Endothelial cell of umbilical vein (primary cell): ENCODE data around the gene TMEM154. TPM values are rescaled to one million over a fixed set of nuclear protein-coding genes. Genes with fewer than 3 reads are reported as not detected.

Source experiments
- BruUV-seq: library from RNA; stranded (reverse); fragments of 400-500 nt; replicated peaks from 2 replicates; lab custom pipeline; 2021; lab: Mats Ljungman, UMichigan
- CTCF ChIA-PET: fragments of 300-600, 350-600 bp; sonication (Branson Sonifier 250); formaldehyde crosslinking; loops from one replicate; lab custom pipeline; 2021; ENCODE audit warnings: antibody characterized with exemption, inconsistent platforms; lab: Charles Lee
- POLR2A ChIA-PET: fragments of 300-600, 350-600 bp; sonication (Branson Sonifier 250); formaldehyde crosslinking; loops from one replicate; lab custom pipeline; 2021; ENCODE audit warnings: antibody characterized with exemption, inconsistent platforms; lab: Charles Lee
- DNase-seq: peaks from one replicate; pipeline ENCODE4 v3.0.0-alpha.2; 2011; ENCODE audit warnings: low read depth, low spot score
- FAIRE-seq: peaks from 2 replicates; lab custom pipeline; 2011; peaks lifted over from hg19 to GRCh38; lab: Jason Lieb, UNC
- H2AFZ ChIP-seq: 2 replicates; pipeline ENCODE4 v1.6.0; 2012; ENCODE audit warnings: low read depth, low read length, control low read depth, inconsistent platforms
- H3K27ac ChIP-seq: 2 replicates; pipeline ENCODE4 v1.5.1; 2011; ENCODE audit warnings: low read depth, mild to moderate bottlenecking, control low read depth, low read length, moderate library complexity; ENCODE audit not compliant: insufficient read depth
- H3K27me3 ChIP-seq, 2 experiments: 2 replicates each; pipeline versions ENCODE4 v1.6.0 to v1.6.1; 2011; ENCODE audit warnings: low read length in 2 of 2, mixed read lengths in 1 of 2; ENCODE audit not compliant: control insufficient read depth in 2 of 2, insufficient read depth in 2 of 2
- H3K36me3 ChIP-seq, 2 experiments: 2 replicates in 1 of 2; 3 replicates in 1 of 2; pipeline ENCODE4 v1.5.1; 2011; ENCODE audit warnings: low read length in 2 of 2, mild to moderate bottlenecking in 1 of 2, moderate library complexity in 1 of 2; ENCODE audit not compliant: control insufficient read depth in 2 of 2, insufficient read depth in 2 of 2; ENCODE audit errors: extremely low read depth in 1 of 2
- H3K4me1 ChIP-seq: 3 replicates; pipeline ENCODE4 v1.5.1; 2011; ENCODE audit warnings: mild to moderate bottlenecking, low read length; ENCODE audit not compliant: control insufficient read depth, insufficient read depth; ENCODE audit errors: extremely low read depth
- H3K4me2 ChIP-seq: 2 replicates; pipeline ENCODE4 v1.6.1; 2011; ENCODE audit warnings: low read length, control low read depth, mixed read lengths; ENCODE audit not compliant: insufficient read depth
- H3K4me3 ChIP-seq, 3 experiments: fragments of 200-600 bp in 1 of 3; sonication (generic), shearing (Covaris generic) in 1 of 3; replicated peaks in 1 of 3; 2 replicates each; pipeline ENCODE4 v1.5.1; 2011 to 2016; ENCODE audit warnings: control low read depth in 3 of 3, low read length in 3 of 3, mild to moderate bottlenecking in 2 of 3, inconsistent platforms in 1 of 3, low read depth in 1 of 3, moderate library complexity in 1 of 3; ENCODE audit not compliant: insufficient read depth in 1 of 3
- H3K79me2 ChIP-seq: 2 replicates; pipeline ENCODE4 v1.6.0; 2012; ENCODE audit warnings: low read length, inconsistent platforms; ENCODE audit not compliant: control insufficient read depth, insufficient read depth
- H3K9ac ChIP-seq: replicated peaks from 2 replicates; pipeline ENCODE3; 2011; ENCODE audit warnings: low read length, control low read depth; ENCODE audit not compliant: insufficient read depth; ENCODE audit errors: extremely low read depth
- H3K9me1 ChIP-seq: replicated peaks from 3 replicates; pipeline ENCODE4 v1.6.0; 2011; ENCODE audit warnings: mild to moderate bottlenecking, low read length; ENCODE audit not compliant: control insufficient read depth, insufficient read depth; ENCODE audit errors: extremely low read depth
- H3K9me3 ChIP-seq: replicated peaks from 2 replicates; pipeline ENCODE4 v1.5.1; 2012; ENCODE audit warnings: low read length, inconsistent platforms; ENCODE audit not compliant: control insufficient read depth, insufficient read depth
- H4K20me1 ChIP-seq: replicated peaks from 2 replicates; pipeline ENCODE3; 2011; ENCODE audit warnings: mild to moderate bottlenecking, low read length; ENCODE audit not compliant: control insufficient read depth, insufficient read depth; ENCODE audit errors: extremely low read depth
- FOS ChIP-seq: IDR thresholded peaks from 2 replicates; pipeline ENCODE4 v1.6.1; 2011; ENCODE audit warnings: mild to moderate bottlenecking, low read length, moderate library complexity, borderline replicate concordance; ENCODE audit not compliant: insufficient read depth
- GATA2 ChIP-seq: IDR thresholded peaks from 2 replicates; pipeline ENCODE4 v1.7.0; 2011; ENCODE audit warnings: low read depth, mild to moderate bottlenecking, moderate library complexity, mixed read lengths, low read length; ENCODE audit not compliant: insufficient read length, insufficient read depth
- JUN ChIP-seq: IDR thresholded peaks from 2 replicates; pipeline ENCODE4 v1.6.1; 2011; ENCODE audit warnings: borderline replicate concordance, low read depth; ENCODE audit not compliant: insufficient read length, insufficient read depth
- MYC ChIP-seq: IDR thresholded peaks from one replicate; pipeline ENCODE4 v1.6.1; 2011; ENCODE audit warnings: mild to moderate bottlenecking, low read depth, low read length
- POLR2A ChIP-seq: IDR thresholded peaks from 2 replicates; pipeline ENCODE4 v1.6.1; 2012; ENCODE audit warnings: low read depth, mild to moderate bottlenecking, control low read depth, low read length
- POLR2AphosphoS5 ChIP-seq: IDR thresholded peaks from 2 replicates; pipeline ENCODE4 v1.6.1; 2012; ENCODE audit warnings: low read depth, mild to moderate bottlenecking, control low read depth, low read length, moderate library complexity; ENCODE audit not compliant: insufficient read depth
- dilution Hi-C: fragments of 300-500 bp; cut with MboI; formaldehyde crosslinking; loops from one replicate; pipeline ENCODE4 v1.15.0; 2019; ENCODE audit warnings: low sequenced_read_pairs; ENCODE audit not compliant: extremely low pct_ligation_motif_present
- intact Hi-C: fragments of 100-400 bp; cut with micrococcal nuclease; formaldehyde crosslinking; loops from one replicate; pipeline ENCODE4 v1.10.0; 2022
- polyA plus RNA-seq, 4 experiments: library from polyadenylated mRNA; depleted of rRNA in 3 of 4; stranded (reverse) in 3 of 4; unstranded in 1 of 4; fragments of >200 nt; gene quantifications; 2 replicates each; pipeline versions ENCODE4 v1.2.1 to v1.2.3, GENCODE V29; 2011 to 2012; ENCODE audit warnings: missing spikeins in 1 of 4
- total RNA-seq: library from RNA; stranded (reverse); gene quantifications from 2 replicates; pipeline ENCODE4 v1.2.3, GENCODE V29; 2021
- TF ChIP-seq, protein P1 (sequence below): IDR thresholded peaks from 2 replicates; pipeline ENCODE4 v1.6.1; 2011; ENCODE audit not compliant: insufficient read depth, insufficient read length

TMEM154 gene
- total and polyA plus RNA-seq, 2 donors (not counting 3 experiments of a cell fraction or from before 2014, with no cell fraction given): 5.4 to 50.0 TPM

GRCh38 chr4:152628128-152628527, 51.7 kb downstream of the TMEM154 start:
- no peak overlapping the region for H3K4me2 ChIP-seq

DNA sequence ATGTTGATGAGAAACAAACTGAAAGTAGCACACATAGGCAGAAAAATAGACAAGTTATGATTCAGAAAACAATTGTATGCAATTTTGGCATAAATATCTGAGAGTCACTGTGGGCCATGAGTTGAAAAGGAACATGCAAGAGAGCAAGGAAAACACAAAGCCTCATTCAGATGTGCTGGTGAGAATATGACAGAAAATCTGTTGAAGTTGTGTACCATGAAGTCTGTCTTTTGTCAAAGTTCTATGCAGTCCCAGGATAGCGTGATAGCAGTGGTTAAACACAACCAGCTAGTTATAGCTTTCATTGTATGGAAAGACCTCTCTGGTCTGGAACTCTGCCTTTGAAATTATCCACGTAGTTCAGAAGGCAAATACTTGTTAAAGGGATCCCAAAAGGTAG, 53.0 kb downstream of the TMEM154 start:
- Histone ChIP-seq H3K27me3 (no peaks in the 10 kb centered on the region), H3K9me1 (no peaks in the 10 kb centered on the region), H3K4me2 (no peak overlapping the region), H3K36me3 (peaks cover 0 to 9% of the 10 kb centered on the region in 2 experiments), H4K20me1 (no peaks in the 10 kb centered on the region), H3K27ac (no peak overlapping the region), H2AFZ (no peak overlapping the region), H3K4me3 (no peak overlapping the region), H3K79me2 (no peaks in the 10 kb centered on the region), H3K4me1 (no peaks in the 10 kb centered on the region), H3K9me3 (no peaks in the 10 kb centered on the region), H3K9ac (no peak overlapping the region)
- intact Hi-C loops (no loop called here), dilution Hi-C loops (no loop called here)
- POLR2A ChIA-PET: no interaction called here
- DNase-seq (no peak), FAIRE-seq (no peak)
- no peak for TF ChIP-seq GATA2
- TF ChIP-seq FOS: no peak
- no peak for TF ChIP-seq POLR2A
- TF ChIP-seq, protein P1, sequence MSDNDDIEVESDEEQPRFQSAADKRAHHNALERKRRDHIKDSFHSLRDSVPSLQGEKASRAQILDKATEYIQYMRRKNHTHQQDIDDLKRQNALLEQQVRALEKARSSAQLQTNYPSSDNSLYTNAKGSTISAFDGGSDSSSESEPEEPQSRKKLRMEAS: no peak
- TF ChIP-seq MYC: no peak
- no peak for TF ChIP-seq JUN
- no TSS peak for BruUV-seq
- CTCF ChIA-PET: interaction anchor here (8.3 kb wide), 1 partner anchor 125 kb away, joined by 56 read pairs; no protein-coding TSS in a partner anchor

More at GRCh38 chr4:152628128-152628527, 51.7 kb downstream of the TMEM154 start:
- Histone ChIP-seq H3K9me3 (no peaks in the 10 kb centered on the region), H3K4me3 (no peak overlapping the region), H3K27me3 (no peaks in the 10 kb centered on the region), H2AFZ (no peak overlapping the region), H3K9ac (no peak overlapping the region), H4K20me1 (no peaks in the 10 kb centered on the region), H3K36me3 (peaks cover 0 to 12% of the 10 kb centered on the region in 2 experiments), H3K4me1 (no peaks in the 10 kb centered on the region), H3K9me1 (no peaks in the 10 kb centered on the region), H3K27ac (no peak overlapping the region), H3K79me2 (no peaks in the 10 kb centered on the region)
- dilution Hi-C loops (no loop called here), intact Hi-C loops (no loop called here)
- ChIA-PET POLR2A (no interaction called here), CTCF (interaction anchor here (0.9 to 8.3 kb wide), 5 partner anchors 12 to 174 kb away, joined by 3 to 56 read pairs (median 3); no protein-coding TSS in a partner anchor)
- FAIRE-seq: no peak
- BruUV-seq: no TSS peak
- TF ChIP-seq, protein P1: no peak
- no peak for TF ChIP-seq POLR2AphosphoS5
- no peak for TF ChIP-seq MYC
- no peak for TF ChIP-seq FOS
- DNase-seq: no peak
